ENCODE data around the gene ABCG2. TPM values are rescaled to one million over a fixed set of nuclear protein-coding genes. Genes with fewer than 3 reads are reported as not detected.

Gene ABCG2
- total RNA-seq, 2 experiments from 2014 or later = 0.25 to 0.54 TPM

DNA sequence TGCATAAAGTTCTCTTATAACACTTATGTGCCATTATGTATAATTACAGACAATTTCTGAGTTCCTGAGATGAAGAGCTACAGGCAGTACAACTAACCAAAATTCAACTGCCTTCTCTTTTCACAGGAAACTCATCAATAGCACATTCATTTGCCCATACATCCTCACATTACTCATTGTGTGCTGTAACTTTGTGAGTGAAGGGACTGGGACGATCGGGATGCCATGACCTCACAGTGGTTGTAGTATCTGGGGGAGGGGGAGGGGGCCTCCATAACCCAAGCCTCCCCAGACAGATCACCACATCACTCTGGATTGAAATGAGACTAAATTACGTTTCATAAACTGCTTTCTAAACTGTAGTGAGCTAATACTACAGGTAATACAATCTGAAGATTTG is 60.7 kb downstream of the ABCG2 start:
- ChIA-PET CTCF (no interaction called here), POLR2A (no interaction called here)
- no peaks in the 10 kb centered on the region for H3K9me3 Mint-ChIP-seq
- no peaks in the 10 kb centered on the region for H3K36me3 Mint-ChIP-seq (ENCODE audit: low read depth)
- peaks cover 4% of the 10 kb centered on the region for H3K27me3 Mint-ChIP-seq
- TF ChIP-seq, protein P1, sequence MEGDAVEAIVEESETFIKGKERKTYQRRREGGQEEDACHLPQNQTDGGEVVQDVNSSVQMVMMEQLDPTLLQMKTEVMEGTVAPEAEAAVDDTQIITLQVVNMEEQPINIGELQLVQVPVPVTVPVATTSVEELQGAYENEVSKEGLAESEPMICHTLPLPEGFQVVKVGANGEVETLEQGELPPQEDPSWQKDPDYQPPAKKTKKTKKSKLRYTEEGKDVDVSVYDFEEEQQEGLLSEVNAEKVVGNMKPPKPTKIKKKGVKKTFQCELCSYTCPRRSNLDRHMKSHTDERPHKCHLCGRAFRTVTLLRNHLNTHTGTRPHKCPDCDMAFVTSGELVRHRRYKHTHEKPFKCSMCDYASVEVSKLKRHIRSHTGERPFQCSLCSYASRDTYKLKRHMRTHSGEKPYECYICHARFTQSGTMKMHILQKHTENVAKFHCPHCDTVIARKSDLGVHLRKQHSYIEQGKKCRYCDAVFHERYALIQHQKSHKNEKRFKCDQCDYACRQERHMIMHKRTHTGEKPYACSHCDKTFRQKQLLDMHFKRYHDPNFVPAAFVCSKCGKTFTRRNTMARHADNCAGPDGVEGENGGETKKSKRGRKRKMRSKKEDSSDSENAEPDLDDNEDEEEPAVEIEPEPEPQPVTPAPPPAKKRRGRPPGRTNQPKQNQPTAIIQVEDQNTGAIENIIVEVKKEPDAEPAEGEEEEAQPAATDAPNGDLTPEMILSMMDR (IDR thresholded peaks at IDR 0.05) = no peak
- no peak overlapping the region for H3K27ac Mint-ChIP-seq
- H3K4me3 Mint-ChIP-seq = no peak overlapping the region
- H3K4me1 Mint-ChIP-seq (ENCODE audit: low read depth) = no peaks in the 10 kb centered on the region
- intact Hi-C loops (cut with micrococcal nuclease) = no loop called here
- ATAC-seq (no peak), DNase-seq (no peak)

DNA sequence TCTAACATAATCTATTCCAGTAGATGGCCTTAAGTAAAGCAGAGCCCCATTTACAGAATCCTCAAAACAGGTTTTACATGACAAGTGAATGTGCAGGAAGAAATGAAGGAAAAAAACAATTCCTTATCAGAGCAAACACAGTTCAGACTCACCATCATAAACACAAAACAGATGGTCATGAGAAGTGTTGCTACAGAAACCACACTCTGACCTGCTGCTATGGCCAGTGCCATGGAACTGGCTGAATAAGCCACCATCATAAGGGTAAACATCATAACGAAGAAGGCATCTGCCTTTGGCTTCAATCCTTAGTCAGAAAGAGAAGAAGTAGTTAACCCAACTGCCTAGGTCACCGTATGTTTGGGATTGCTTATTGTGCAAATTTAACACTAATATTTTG is 61.1 kb downstream of the ABCG2 start:
- DNase-seq (no peak), ATAC-seq (no peak)
- peaks cover 4% of the 10 kb centered on the region for H3K27me3 Mint-ChIP-seq
- H3K4me1 Mint-ChIP-seq (ENCODE audit: low read depth) = no peaks in the 10 kb centered on the region
- intact Hi-C loops (cut with micrococcal nuclease) = no loop called here
- ChIA-PET POLR2A (no interaction called here), CTCF (no interaction called here)
- H3K36me3 Mint-ChIP-seq (ENCODE audit: low read depth) = no peaks in the 10 kb centered on the region
- no peak overlapping the region for H3K27ac Mint-ChIP-seq
- H3K9me3 Mint-ChIP-seq = no peaks in the 10 kb centered on the region
- TF ChIP-seq, protein P1 (IDR thresholded peaks at IDR 0.05) = no peak
- H3K4me3 Mint-ChIP-seq = no peak overlapping the region

DNA sequence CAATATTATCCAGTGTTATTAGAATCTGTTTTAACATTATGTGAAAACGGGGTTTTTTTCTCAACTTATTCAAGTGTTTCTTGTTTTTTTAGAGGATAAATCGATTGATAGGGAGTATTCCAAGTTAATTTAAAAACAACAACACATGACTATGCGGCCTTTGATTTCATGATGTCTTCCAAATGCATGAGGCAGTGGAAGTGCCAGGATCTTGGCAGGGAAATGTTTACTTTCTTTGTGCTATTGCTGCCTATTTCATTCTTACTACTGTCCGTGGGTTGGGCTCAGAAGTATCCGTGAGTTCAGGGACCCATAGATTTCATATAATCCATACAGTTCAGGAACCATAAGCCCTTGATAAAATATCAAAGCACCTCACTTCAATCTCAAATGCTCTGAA is 64.6 kb downstream of the ABCG2 start:
- H3K27me3 Mint-ChIP-seq = no peaks in the 10 kb centered on the region
- no peak overlapping the region for H3K4me3 Mint-ChIP-seq
- H3K9me3 Mint-ChIP-seq = no peaks in the 10 kb centered on the region
- TF ChIP-seq, protein P1 (IDR thresholded peaks at IDR 0.05) = no peak
- intact Hi-C loops (cut with micrococcal nuclease) = no loop called here
- no peak overlapping the region for H3K27ac Mint-ChIP-seq
- ATAC-seq = no peak
- ChIA-PET CTCF (no interaction called here), POLR2A (no interaction called here)
- H3K4me1 Mint-ChIP-seq (ENCODE audit: low read depth) = no peaks in the 10 kb centered on the region
- no peak for DNase-seq
- no peaks in the 10 kb centered on the region for H3K36me3 Mint-ChIP-seq (ENCODE audit: low read depth)

DNA sequence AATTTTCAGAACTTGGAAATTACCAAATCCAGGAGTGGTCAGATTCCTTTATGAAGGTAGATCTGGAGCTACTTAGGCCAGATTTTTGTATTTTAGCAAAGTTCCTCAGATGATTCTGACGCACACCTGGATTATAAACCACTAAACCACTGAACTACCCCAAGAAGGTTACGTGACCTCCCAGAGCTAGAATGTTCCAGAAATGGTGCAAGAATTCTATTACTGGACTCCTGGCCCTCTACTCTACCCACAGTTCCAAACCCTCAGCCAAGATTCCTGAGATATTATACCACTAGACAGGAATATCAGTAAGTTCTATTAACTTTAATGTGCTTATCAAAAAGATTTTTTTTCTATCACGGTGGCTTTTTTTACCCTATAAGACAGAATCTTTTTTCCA is 67.1 kb downstream of the ABCG2 start:
- ChIA-PET CTCF (no interaction called here), POLR2A (no interaction called here)
- intact Hi-C loops (cut with micrococcal nuclease) = no loop called here
- no peak for ATAC-seq
- Mint-ChIP-seq H3K4me1 (ENCODE audit: low read depth) (no peaks in the 10 kb centered on the region), H3K27ac (no peak overlapping the region), H3K4me3 (no peak overlapping the region), H3K27me3 (no peaks in the 10 kb centered on the region), H3K36me3 (ENCODE audit: low read depth) (no peaks in the 10 kb centered on the region), H3K9me3 (no peaks in the 10 kb centered on the region)
- TF ChIP-seq, protein P1 (IDR thresholded peaks at IDR 0.05) = no peak
- no peak for DNase-seq

DNA sequence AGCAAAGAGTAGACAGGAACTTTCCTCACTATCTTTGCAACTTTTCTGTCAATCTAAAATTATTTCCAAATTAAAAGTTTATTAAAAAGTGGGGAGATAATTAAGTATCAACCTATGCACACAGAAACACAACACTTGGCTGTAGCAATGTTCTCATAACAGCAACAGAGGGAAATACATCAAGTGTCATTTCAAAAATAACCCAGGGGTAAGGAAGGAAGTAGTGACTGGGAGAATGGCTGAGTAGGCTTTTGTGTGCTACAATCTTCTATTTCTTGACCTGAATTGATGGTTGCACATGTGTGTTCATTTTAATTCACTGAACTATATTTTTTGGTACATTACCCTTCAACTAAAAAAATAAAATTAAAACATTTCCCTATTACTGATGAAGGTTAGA is 67.5 kb downstream of the ABCG2 start:
- DNase-seq (no peak), ATAC-seq (no peak)
- H3K4me3 Mint-ChIP-seq = no peak overlapping the region
- no peaks in the 10 kb centered on the region for H3K9me3 Mint-ChIP-seq
- intact Hi-C loops (cut with micrococcal nuclease) = no loop called here
- H3K36me3 Mint-ChIP-seq (ENCODE audit: low read depth) = no peaks in the 10 kb centered on the region
- H3K4me1 Mint-ChIP-seq (ENCODE audit: low read depth) = no peaks in the 10 kb centered on the region
- POLR2A ChIA-PET = no interaction called here
- no peak overlapping the region for H3K27ac Mint-ChIP-seq
- CTCF ChIA-PET = no interaction called here
- TF ChIP-seq, protein P1 (IDR thresholded peaks at IDR 0.05) = no peak
- no peaks in the 10 kb centered on the region for H3K27me3 Mint-ChIP-seq
